Hematopoietic multipotent progenitor cell treated with erythropoietin and hydrocortisone succinate and interleukin-3 and kit ligand, for 17 days (in vitro differentiated cells): ENCODE results near the gene CMSS1.

ENCODE experiments used
- DNase-seq: peaks from one replicate; pipeline ENCODE4 v3.0.0-alpha.2; 2015; ENCODE audit warnings: low spot score

The CMSS1 gene

GRCh38 chr3:100230710-100231109 is 413.0 kb downstream of the CMSS1 start:
- DNase-seq, result no peak
